ENCODE data around the gene SPATA24.
"Not testable (repeated sequence)": the region's sequence is repeated elsewhere in the genome, so short reads cannot be mapped to it uniquely, and the experiment has no call there.

The SPATA24 gene

GRCh38 chr5:139403787-139404483, at the start of gene SPATA24:
TSS of gene SPATA24 (minus strand) at chr5:139404089. CDS start at chr5:139404060, 29 bp downstream.
- in situ Hi-C loops (cut with MboI; ENCODE audit: low sequenced_read_pairs): loop anchor here (25.0 kb wide), 1 partner anchor 358 kb away; no protein-coding TSS in a partner anchor

- in situ Hi-C loops (cut with MboI; ENCODE audit: low sequenced_read_pairs): no loop called here
These were observed 48.2 kb upstream of the SPATA24 start for GRCh38 chr5:139451878-139452660.

GRCh38 chr5:139451176-139451575, 47.3 kb upstream of the SPATA24 start:
- in situ Hi-C loops (cut with MboI; ENCODE audit: low sequenced_read_pairs): no loop called here

- in situ Hi-C loops (cut with MboI; ENCODE audit: low sequenced_read_pairs): no loop called here
These were observed 43.3 kb upstream of the SPATA24 start for GRCh38 chr5:139446956-139447779.

- in situ Hi-C loops (cut with MboI; ENCODE audit: low sequenced_read_pairs): no loop called here
These were observed 41.7 kb upstream of the SPATA24 start for GRCh38 chr5:139445325-139446170.

GRCh38 chr5:139443831-139444453, 40.1 kb upstream of the SPATA24 start:
- in situ Hi-C loops (cut with MboI; ENCODE audit: low sequenced_read_pairs): no loop called here

- in situ Hi-C loops (cut with MboI; ENCODE audit: low sequenced_read_pairs): not testable (repeated sequence)
These were observed 36.5 kb upstream of the SPATA24 start for GRCh38 chr5:139440416-139440815.

GRCh38 chr5:139439013-139439903, 35.4 kb upstream of the SPATA24 start, which contains the start of gene DNAJC18:
TSS of gene DNAJC18 (minus strand) at chr5:139439525. CDS start at chr5:139439445, 80 bp downstream.
- in situ Hi-C loops (cut with MboI; ENCODE audit: low sequenced_read_pairs): no loop called here

GRCh38 chr5:139438707-139439012, 34.8 kb upstream of the SPATA24 start:
- in situ Hi-C loops (cut with MboI; ENCODE audit: low sequenced_read_pairs): no loop called here

- in situ Hi-C loops (cut with MboI; ENCODE audit: low sequenced_read_pairs): no loop called here
These were observed 31.8 kb upstream of the SPATA24 start for GRCh38 chr5:139435676-139436075.

- in situ Hi-C loops (cut with MboI; ENCODE audit: low sequenced_read_pairs): no loop called here
These were observed 27.8 kb upstream of the SPATA24 start for GRCh38 chr5:139431706-139432105.

- in situ Hi-C loops (cut with MboI; ENCODE audit: low sequenced_read_pairs): no loop called here
These were observed 26.1 kb upstream of the SPATA24 start for GRCh38 chr5:139430015-139430414.

GRCh38 chr5:139426203-139426885, 22.5 kb upstream of the SPATA24 start:
- in situ Hi-C loops (cut with MboI; ENCODE audit: low sequenced_read_pairs): loop anchor here (10.0 kb wide), 1 partner anchor 88 kb away; no protein-coding TSS in a partner anchor

GRCh38 chr5:139425497-139425896, 21.6 kb upstream of the SPATA24 start:
- in situ Hi-C loops (cut with MboI; ENCODE audit: low sequenced_read_pairs): loop anchor here (10.0 kb wide), 1 partner anchor 89 kb away; no protein-coding TSS in a partner anchor

GRCh38 chr5:139422307-139422893, 18.5 kb upstream of the SPATA24 start:
- in situ Hi-C loops (cut with MboI; ENCODE audit: low sequenced_read_pairs): loop anchor here (10.0 to 25.0 kb wide), 2 partner anchors 92 to 340 kb away; no protein-coding TSS in a partner anchor

GRCh38 chr5:139419226-139420192, 15.6 kb upstream of the SPATA24 start:
- in situ Hi-C loops (cut with MboI; ENCODE audit: low sequenced_read_pairs): loop anchor here (10.0 to 25.0 kb wide), 2 partner anchors 95 to 343 kb away; no protein-coding TSS in a partner anchor
